Hepatocyte (in vitro differentiated cells): ENCODE measurements around the gene SLC19A1. TPM values are rescaled to one million over a fixed set of nuclear protein-coding genes. Genes with fewer than 3 reads are reported as not detected.

ENCODE experiments used
- DNase-seq: peaks from one replicate; pipeline ENCODE4 v3.0.0-alpha.2; 2016; ENCODE audit warnings: low spot score
- H2AFZ ChIP-seq: fragments of 200-600 bp; sonication (generic); 2 replicates; pipeline ENCODE4 v1.6.0; 2016; ENCODE audit warnings: antibody characterized with exemption, mild to moderate bottlenecking
- H3K27ac ChIP-seq: fragments of 200-600 bp; sonication (generic); 2 replicates; pipeline ENCODE4 v1.5.1; 2016; ENCODE audit warnings: mild to moderate bottlenecking
- H3K27me3 ChIP-seq: fragments of 200-600 bp; sonication (generic); 2 replicates; pipeline ENCODE4 v1.6.1; 2016
- H3K36me3 ChIP-seq: fragments of 200-600 bp; sonication (generic); replicated peaks from 2 replicates; pipeline ENCODE4 v1.5.1; 2016; ENCODE audit warnings: low read depth; ENCODE audit not compliant: insufficient read depth
- H3K4me1 ChIP-seq: fragments of 200-600 bp; sonication (generic); 2 replicates; pipeline ENCODE4 v1.5.1; 2016; ENCODE audit warnings: mild to moderate bottlenecking, moderate library complexity; ENCODE audit not compliant: insufficient read depth
- H3K4me2 ChIP-seq: fragments of 200-600 bp; sonication (generic); 2 replicates; pipeline ENCODE4 v1.6.0; 2016
- H3K4me3 ChIP-seq: fragments of 200-600 bp; sonication (generic); 2 replicates; pipeline ENCODE4 v1.5.1; 2016; ENCODE audit warnings: mild to moderate bottlenecking
- H3K79me2 ChIP-seq: fragments of 200-600 bp; sonication (generic); 2 replicates; pipeline ENCODE4 v1.6.0; 2017; ENCODE audit warnings: mild to moderate bottlenecking
- H3K9me2 ChIP-seq: fragments of 200-600 bp; sonication (generic); replicated peaks from 2 replicates; pipeline ENCODE4 v1.6.0; 2017; ENCODE audit warnings: mild to moderate bottlenecking; ENCODE audit not compliant: insufficient read depth
- H3K9me3 ChIP-seq: fragments of 200-600 bp; sonication (generic); 2 replicates; pipeline ENCODE4 v1.5.1; 2016; ENCODE audit warnings: low read depth, mild to moderate bottlenecking
- H4K20me1 ChIP-seq: fragments of 200-600 bp; sonication (generic); 2 replicates; pipeline ENCODE4 v1.6.0; 2016; ENCODE audit warnings: mild to moderate bottlenecking; ENCODE audit not compliant: insufficient read depth, poor library complexity, severe bottlenecking
- CTCF ChIP-seq: fragments of 200-600 bp; sonication (generic); IDR thresholded peaks from 2 replicates; pipeline ENCODE4 v1.5.1; 2016; ENCODE audit warnings: antibody characterized with exemption, mild to moderate bottlenecking; ENCODE audit not compliant: poor library complexity
- EZH2 ChIP-seq: fragments of 200-600 bp; sonication (generic); IDR thresholded peaks from 2 replicates; pipeline ENCODE4 v1.6.1; 2016; ENCODE audit warnings: antibody characterized with exemption, mild to moderate bottlenecking, borderline replicate concordance
- EZH2phosphoT487 ChIP-seq: fragments of 200-600 bp; sonication (generic); IDR thresholded peaks from one replicate; pipeline ENCODE4 v1.6.1; 2018; ENCODE audit warnings: antibody characterized with exemption, mild to moderate bottlenecking, low read depth, moderate library complexity; ENCODE audit not compliant: unreplicated experiment, severe bottlenecking
- WGBS: methylation state at CpG from one replicate; pipeline ENCODE4 v1.1.6; 2016; ENCODE audit warnings: low lambda C conversion rate; ENCODE audit errors: missing lambda C conversion rate; 5-methylcytosine and 5-hydroxymethylcytosine counted together
- polyA plus RNA-seq: library from polyadenylated mRNA; unstranded; fragments of >200 nt; fragmentation: Nextera tagmentation; extraction: Ambion mirVana; gene quantifications from 2 replicates; pipeline ENCODE4 v1.2.1, GENCODE V29; 2016
- total RNA-seq: library from RNA; depleted of rRNA; stranded (reverse); fragments of >200 nt; gene quantifications from 2 replicates; pipeline ENCODE4 v1.2.3, GENCODE V29; 2014

Gene SLC19A1
- total and polyA plus RNA-seq, 2 experiments from 2014 or later: 7.7 to 24.8 TPM

- Histone ChIP-seq H4K20me1 (no peaks in the 10 kb centered on the region), H3K27ac (no peak overlapping the region), H3K4me2 (peak overlapping the region; percentile 37), H3K79me2 (peaks cover 24% of the 10 kb centered on the region), H3K4me1 (peaks cover 14% of the 10 kb centered on the region), H3K9me2 (no peaks in the 10 kb centered on the region), H2AFZ (no peak overlapping the region), H3K9me3 (no peaks in the 10 kb centered on the region), H3K4me3 (no peak overlapping the region), H3K27me3 (no peaks in the 10 kb centered on the region), H3K36me3 (no peaks in the 10 kb centered on the region)
- WGBS: 81% methylated on average over 24 of the region's 24 CpGs
- TF ChIP-seq EZH2phosphoT487 (no peak), CTCF (no peak), EZH2 (no peak)
- DNase-seq: no peak
Observed at GRCh38 chr21:45454060-45454925, 87.9 kb downstream of the SLC19A1 start.

DNA sequence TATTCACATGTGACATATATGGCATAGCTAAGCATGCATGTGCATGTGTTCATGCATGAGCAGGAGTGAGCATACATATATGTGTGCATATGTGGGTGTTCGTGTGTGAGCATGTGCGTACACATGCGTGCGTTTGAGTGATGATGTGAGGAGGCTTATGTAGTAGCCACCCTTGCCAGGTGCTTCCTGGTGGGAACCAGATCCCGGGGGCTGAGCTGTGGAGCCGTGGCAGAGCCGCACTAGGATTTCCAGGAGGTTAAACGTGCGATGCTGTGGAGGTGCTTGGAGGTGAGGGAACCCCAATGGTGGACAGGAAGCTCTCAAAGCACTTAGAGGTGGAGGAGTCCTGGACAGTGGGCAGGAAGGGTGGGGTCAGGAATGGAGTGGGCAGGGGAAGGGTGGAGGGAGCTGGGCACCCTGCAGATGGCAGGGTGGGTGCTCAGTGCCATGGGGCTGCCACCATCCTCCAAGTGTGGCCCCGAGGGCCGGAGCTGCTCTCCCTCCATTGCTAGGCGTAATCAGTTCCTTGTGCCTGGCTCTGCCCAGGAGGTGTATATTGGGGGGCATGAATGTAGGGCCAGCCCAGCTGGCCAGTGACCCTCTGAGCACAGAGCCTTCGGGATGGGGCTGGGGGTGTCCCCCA lies 88.8 kb downstream of the SLC19A1 start:
- H3K4me3 ChIP-seq: no peak overlapping the region
- TF ChIP-seq EZH2phosphoT487: no peak
- no peak for TF ChIP-seq EZH2
- no peak for TF ChIP-seq CTCF
- no peaks in the 10 kb centered on the region for H3K9me2 ChIP-seq
- H3K27ac ChIP-seq: no peak overlapping the region
- 91% methylated on average over 12 of the region's 13 CpGs for WGBS
- H3K27me3 ChIP-seq: no peaks in the 10 kb centered on the region
- DNase-seq: no peak
- H3K4me2 ChIP-seq: no peak overlapping the region
- H3K79me2 ChIP-seq: peaks cover 30% of the 10 kb centered on the region
- no peaks in the 10 kb centered on the region for H3K9me3 ChIP-seq
- H3K4me1 ChIP-seq: peaks cover 14% of the 10 kb centered on the region
- no peaks in the 10 kb centered on the region for H3K36me3 ChIP-seq
- H2AFZ ChIP-seq: no peak overlapping the region
- no peaks in the 10 kb centered on the region for H4K20me1 ChIP-seq

GRCh38 chr21:45452696-45453307 lies 89.4 kb downstream of the SLC19A1 start:
- H3K27ac ChIP-seq: no peak overlapping the region
- H3K36me3 ChIP-seq: no peaks in the 10 kb centered on the region
- H3K9me2 ChIP-seq: no peaks in the 10 kb centered on the region
- WGBS: 99% methylated on average over 7 of the region's 7 CpGs
- H3K4me3 ChIP-seq: no peak overlapping the region
- H3K4me2 ChIP-seq: no peak overlapping the region
- H3K27me3 ChIP-seq: no peaks in the 10 kb centered on the region
- DNase-seq: no peak
- no peak for TF ChIP-seq EZH2phosphoT487
- H4K20me1 ChIP-seq: no peaks in the 10 kb centered on the region
- H3K9me3 ChIP-seq: no peaks in the 10 kb centered on the region
- H3K79me2 ChIP-seq: peaks cover 30% of the 10 kb centered on the region
- H2AFZ ChIP-seq: no peak overlapping the region
- H3K4me1 ChIP-seq: peaks cover 14% of the 10 kb centered on the region

DNA sequence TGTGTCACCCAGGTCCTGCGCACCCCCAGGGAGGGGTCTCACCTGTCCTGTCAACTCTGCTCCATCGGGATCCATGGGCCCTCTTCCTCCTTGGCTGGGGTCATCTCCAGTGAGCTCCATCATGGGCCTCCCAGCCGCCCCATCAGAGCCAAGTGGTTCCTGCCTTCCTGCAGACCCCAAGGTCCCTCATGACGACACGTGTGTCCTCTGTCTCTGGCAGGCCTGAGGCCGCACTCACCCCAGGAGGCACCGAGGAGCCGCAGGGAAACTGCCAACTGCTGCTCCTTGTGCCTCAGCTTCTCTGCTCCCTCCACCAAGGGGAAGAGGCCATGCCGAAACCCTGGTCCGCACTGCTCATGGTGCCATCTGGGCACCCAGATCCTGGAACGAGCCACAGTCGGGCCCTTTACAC lies 90.5 kb downstream of the SLC19A1 start:
- Histone ChIP-seq H3K9me3 (no peaks in the 10 kb centered on the region), H3K4me1 (peaks cover 14% of the 10 kb centered on the region), H2AFZ (no peak overlapping the region), H4K20me1 (no peaks in the 10 kb centered on the region), H3K4me3 (no peak overlapping the region), H3K27me3 (no peaks in the 10 kb centered on the region), H3K9me2 (no peaks in the 10 kb centered on the region), H3K79me2 (peaks cover 36% of the 10 kb centered on the region), H3K36me3 (no peaks in the 10 kb centered on the region), H3K4me2 (no peak overlapping the region), H3K27ac (no peak overlapping the region)
- DNase-seq: no peak
- 96% methylated on average over 12 of the region's 12 CpGs for WGBS
- TF ChIP-seq EZH2 (no peak), CTCF (no peak), EZH2phosphoT487 (no peak)
